HG02981 (cell line): ENCODE results near the gene ARHGEF4.

Experiments used
- ATAC-seq: cut with Tn5 transposase; IDR thresholded peaks from one replicate; pipeline ENCODE4 v1.9.1; 2021; ENCODE audit warnings: mild to moderate bottlenecking, moderate library complexity; ENCODE audit not compliant: unreplicated experiment

The ARHGEF4 gene

DNA sequence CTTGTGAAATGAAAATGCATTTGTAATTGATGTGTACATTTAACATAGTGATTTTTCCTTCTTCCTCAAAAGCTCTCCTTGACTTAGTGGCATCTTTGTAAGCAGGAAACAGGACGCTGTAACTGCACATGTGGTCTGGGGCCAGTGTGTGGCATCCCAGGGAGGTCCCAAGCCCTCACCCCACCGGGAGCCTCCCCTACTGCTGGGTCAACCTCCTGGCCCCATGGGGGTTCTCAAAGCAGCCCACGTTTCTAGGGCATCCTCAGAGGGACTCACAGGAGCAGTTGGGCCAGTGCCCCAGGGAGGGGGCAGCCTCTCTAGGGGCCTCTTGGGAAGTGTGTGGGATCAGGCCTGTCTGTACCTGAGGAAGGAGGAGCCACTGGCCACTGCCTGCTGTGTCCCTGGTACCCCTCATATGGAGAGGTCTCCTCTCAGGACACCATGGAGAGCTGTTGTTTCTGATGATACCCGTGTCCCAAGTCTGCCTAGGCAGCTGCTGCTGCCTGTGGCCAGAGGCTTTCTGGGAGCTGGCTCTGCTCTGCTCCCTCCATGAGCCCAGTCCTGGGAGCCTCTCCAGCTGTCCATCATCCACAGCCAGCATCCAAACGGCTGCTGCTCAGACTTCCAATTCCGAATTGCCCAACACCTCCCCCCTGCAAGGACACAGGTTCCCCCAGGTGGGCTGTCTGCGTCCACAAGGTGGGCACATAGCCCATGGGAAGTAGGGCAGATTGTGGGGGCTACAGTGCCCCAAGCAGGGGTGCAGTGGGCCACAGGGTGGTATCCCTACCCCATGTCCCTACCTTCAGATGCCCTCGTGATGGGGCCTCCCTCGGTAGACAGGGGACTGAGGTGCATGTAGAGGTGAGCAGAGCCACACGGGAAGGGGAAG, 13.4 kb downstream of the ARHGEF4 start:
- no peak for ATAC-seq

DNA sequence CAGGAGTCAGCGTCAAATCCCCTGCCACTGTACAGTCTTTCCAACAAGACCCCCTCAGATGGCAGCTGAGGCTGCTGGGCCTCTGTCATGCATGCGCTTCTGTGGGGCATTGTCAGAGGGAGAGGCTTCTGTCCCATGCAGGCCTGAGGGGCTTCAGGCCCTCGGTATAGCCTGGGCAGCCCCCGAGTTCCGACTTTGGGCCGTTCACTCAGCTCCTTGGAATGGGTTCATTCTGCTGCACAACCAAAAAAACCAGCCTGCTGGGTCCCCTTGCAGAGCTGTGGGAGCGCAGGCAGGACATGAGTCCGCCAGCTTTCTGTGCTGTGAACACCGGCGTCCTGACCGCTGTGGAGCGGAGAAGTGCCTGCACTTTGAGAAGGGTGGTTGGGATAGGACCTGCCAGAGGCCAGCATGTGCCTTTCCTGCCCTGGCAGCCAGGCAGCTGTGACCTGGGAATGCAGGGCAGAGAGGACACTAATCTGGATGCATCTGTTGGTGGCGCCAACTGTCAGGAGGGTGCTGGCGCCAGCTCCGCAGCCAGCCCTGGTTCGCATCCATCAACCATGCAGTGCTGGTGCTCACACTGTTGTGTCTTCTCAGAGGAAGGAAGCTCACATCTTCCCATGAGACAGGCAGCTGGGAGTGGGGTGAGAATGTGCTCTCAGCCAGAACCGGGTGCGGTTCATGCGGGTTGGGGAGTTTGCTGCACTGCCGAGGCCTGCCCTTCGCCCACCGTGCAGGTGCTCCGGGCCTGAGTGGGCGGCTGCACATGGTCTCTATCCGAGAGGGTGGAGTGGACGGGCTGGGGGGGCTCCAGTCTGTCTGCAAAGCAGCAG, 14.3 kb downstream of the ARHGEF4 start:
- ATAC-seq: no peak

DNA sequence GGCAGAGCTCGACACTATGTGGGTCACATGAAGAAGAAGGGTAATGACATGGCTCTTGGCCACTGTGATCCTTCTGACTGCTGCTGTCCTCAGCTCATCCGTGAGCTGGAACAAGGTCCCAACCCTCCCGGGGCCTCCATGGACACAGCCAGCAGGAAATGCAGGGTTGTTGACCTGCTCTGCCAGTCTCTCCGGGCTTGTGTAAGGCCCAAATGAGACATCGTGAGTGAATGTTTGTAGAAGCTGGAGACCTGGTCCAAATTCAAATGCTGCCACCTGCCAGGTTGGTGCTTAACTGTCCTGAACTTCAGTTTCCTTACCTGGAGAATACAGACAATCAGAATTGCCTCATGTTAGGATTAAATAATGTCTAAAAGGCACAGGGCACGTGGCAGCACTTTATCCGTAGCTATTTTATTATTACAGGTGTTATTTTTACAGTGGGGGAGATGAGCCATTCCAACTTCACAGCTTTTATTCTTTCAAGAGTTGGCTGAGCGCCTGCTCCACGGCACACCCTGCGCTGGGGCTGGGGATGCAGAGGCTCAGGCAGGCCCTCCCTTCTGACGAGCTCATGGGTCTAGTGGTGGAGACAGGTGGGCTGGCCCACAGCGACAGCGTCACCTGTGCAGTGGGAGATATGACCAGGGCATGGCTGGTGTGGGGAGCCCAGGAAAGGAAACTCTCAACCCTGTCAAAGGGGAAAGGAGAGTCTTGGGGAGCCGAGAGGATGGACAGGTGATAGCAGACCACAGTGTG, 15.1 kb downstream of the ARHGEF4 start:
- no peak for ATAC-seq

DNA sequence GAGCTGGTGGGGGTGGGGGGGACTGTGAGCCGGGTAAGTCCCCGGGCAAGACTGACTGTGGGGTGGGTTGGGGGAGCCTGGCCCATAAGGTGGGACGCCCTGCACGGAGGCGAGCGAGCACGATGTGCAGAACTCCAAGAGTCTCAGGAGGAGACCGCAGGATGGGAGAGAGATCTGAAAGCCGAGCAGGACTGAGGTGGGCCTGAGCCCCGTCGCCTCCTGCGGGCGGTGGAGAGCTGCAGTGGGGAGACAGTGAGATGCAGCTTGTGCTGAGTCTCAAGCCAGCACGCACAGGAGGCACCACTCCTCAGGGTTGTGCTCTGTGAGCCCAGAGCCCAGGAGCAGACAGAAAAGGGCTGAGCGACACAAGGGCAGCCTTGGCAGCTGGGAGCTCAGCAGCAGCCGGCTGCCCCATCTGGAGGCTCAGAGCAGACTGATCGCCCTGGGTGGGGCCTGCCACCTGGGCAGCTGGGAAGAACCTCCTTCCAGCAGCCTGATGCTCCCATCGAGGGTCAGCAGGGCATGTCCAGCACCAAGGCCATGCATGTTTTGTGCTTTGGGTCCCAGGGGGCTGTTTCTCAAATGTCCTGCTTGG, 15.9 kb downstream of the ARHGEF4 start:
- no peak for ATAC-seq

DNA sequence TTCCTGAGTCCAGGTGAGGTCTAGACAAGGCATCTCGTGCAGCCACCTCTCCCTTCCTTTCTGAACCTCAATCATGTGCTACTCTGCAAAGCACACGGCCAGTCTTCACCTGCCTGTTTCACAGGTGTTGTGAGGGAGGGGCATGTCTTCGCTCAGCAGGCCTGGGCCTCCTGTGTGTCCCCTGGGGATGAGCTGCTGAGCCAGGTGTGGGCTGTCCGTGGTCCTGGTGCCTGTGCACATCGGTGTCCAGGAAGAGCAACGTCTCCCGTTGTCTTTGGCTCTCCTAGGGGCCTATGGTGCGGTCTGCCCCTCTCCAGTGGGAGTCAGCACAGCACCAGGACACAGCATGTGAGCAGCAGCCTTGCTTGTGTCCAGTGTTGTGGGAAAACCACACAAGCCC, 16.7 kb downstream of the ARHGEF4 start:
- no peak for ATAC-seq

DNA sequence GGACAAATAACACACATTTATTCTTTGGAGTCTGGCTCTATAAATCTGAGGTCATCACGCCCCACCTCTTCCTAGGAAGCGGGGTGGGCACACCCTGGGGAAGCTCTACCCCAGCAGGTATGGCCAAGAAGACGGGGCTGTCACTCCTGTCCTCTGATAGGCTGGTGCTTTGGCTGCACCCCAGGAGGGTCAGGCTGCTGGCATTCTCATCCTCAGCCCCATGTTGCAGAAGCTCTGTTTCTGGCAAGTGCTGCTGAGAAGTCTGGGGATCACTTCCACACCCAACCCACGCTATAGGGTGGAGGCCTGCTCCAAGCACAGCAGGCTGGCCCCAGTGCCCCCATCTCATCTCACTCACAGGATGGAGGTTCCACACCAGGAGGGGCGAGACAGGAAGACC, 17.6 kb downstream of the ARHGEF4 start:
- no peak for ATAC-seq

DNA sequence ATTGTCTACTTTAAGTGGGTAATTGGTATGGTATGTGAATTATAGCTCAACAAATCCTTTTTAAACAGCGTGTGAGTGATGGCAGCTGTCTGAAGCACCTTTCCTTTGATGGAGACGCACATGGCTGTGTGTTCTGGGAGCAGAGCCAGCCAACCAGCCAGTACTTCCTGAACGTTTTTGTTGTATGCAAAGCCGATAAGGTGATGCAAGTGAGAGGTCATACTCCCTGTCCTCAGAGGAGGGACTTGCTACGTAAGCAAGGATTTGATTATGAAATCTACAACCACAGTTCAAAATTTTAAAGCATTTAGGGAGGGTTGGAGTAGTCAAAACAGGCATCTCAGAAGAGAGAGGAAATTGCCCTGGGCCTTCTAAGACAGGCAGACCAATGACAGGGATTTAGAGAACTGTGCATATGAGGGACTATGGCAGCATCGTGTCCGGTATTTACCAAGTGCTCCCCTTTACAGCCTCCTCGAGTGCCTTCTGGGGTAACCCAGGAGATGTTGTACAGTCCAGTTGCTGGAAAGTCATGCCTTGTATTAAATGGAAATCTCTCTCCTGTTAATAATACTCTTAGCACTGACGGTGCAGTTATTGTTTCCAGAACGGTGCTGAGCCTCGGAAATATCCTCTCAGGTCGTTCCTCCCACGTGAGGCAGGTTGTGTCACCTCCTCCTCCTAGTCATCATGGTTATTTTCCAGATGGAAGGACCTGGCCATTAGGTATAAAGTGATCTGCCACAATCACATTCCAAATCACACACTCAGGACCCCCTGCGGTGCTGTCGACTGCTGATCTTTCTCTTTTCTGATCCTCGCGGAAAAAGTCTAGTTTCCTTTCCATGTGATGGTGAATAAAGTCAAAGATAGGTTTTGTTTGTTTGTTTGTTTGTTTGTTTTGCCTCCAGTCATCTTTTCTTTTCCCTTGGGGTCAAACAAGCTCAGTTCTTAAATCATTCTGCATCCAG, 28.4 kb downstream of the ARHGEF4 start:
- no peak for ATAC-seq

DNA sequence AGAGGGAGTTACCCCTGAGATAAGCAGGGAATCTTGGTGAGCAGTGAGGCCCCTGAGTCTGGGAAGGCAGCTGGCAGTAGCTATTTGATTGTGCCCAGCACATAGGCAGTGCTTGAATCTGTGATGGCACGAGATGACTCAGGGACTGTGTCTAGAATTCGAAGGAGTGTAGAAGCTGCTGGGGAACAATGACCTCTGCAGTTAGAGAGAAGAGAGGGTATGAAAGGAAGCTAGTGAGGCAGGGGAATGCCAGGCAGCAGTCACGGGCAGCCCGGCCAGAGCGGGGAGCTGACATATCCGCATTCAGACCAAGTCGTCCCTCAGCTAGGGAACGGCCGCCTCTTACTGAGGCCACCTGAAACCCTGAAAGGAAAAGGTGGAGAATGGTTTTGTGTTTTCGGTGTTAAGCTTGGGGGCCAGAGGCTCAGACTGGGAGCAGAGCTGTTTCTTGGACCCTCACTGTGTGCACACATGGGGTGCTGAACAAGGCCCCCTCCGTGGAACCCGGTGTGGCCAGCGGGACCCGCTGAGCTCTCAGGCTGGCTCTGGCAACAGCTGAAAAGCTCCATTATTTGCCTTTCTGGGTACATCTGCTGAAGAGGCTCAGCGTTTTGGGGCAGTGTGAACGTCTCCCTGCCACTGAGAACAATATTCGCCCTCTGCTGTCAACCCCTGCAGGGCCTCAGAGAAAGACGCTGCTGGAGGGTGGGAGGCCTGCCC, 32.9 kb downstream of the ARHGEF4 start:
- no peak for ATAC-seq

DNA sequence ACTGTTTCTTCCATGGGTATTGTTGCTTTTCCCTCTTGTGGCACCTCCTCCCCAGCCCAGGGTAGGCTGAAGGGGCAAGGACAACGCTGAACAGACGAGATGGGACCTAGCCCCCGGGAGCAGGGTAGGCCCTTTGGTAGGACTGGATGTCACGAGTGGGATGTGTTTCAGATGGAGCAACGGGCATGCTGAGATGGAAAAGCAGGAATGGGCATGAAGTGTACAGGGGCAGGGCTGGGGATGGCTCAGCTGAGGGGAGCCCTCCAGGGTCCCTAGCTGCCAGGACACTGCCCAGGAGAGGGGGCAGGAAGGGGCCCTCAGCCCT, 33.4 kb downstream of the ARHGEF4 start:
- no peak for ATAC-seq

DNA sequence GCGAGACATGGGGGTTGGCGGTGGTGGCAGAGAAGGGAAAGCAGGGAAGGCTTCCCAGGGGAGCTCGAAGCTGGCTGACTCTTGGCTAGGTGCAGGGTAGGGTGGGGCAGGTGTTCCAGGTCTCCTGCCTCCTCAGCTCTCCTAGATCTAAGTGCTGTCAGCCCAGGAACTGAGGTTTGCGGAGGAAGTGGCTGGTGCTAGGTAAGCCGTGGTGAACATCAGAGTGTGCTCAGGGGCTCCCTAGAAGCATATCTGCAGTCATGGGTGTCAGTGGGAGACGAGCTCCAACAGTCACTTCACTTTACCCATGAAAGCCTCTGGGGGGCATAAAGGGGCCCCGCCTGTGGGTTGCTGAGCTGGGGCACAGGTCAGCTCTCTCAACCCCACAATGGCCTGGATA, 34.1 kb downstream of the ARHGEF4 start:
- no peak for ATAC-seq

DNA sequence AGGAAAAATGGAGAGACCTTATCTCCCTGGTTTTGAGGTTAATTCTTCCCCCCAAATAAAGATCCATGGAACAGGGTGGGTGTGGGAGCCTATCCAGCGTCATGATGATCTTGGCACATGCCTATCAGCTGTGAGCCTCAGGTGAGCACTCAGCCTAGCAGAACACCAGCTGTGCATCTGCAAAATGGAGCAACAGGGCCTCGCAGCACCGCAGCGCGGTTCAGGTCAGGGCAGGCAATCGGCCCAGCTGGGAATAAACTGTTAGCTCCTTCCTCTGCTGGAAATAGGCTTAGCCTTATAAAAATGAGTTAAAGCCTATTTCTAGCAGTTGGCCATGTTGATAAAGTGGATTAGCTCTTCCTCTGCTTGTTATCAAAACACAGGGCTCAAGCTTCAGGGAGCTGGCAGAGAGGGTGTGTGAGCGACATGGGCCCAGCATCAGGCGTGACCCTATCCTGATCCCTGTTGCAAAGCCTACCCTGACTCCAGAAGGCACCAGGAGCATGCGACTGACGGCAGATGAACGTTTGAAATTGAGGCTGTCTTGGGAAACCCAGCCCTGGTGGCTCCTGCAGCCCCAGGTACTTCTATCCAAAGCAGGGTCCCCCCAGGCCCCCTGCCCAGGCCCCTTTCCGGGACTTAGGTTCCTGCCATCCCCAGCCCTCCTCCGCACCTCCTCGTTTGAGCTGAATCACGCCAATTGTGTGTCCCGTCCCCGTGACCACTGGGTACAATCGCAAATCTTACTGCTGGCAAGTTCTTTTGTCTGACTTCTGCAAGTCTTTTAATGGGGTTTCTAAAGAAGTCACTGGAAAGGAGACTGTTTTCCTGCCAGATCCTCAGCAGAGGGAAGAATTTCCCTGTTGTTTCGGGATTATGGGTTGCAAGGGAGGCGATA, 35.4 kb downstream of the ARHGEF4 start:
- ATAC-seq: no peak

DNA sequence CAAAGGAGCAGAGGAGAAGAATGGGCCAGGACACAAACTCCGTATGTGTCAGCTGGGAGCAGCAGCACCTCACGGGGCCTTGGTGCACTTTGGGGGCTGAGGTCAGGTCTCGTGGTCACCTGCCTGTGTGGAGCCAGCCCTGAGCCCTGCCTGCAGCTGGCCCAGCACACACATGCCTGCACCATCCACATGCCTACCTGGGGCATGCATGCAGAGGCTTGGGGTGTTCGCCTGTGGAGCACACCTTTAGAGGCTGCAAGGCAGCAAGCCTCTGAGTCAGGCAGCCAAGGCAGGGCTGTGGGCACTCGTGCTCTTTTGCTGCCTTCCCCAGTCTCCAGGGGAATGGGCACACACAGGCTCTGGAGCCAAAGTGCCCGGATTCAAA, 36.0 kb downstream of the ARHGEF4 start:
- no peak for ATAC-seq

DNA sequence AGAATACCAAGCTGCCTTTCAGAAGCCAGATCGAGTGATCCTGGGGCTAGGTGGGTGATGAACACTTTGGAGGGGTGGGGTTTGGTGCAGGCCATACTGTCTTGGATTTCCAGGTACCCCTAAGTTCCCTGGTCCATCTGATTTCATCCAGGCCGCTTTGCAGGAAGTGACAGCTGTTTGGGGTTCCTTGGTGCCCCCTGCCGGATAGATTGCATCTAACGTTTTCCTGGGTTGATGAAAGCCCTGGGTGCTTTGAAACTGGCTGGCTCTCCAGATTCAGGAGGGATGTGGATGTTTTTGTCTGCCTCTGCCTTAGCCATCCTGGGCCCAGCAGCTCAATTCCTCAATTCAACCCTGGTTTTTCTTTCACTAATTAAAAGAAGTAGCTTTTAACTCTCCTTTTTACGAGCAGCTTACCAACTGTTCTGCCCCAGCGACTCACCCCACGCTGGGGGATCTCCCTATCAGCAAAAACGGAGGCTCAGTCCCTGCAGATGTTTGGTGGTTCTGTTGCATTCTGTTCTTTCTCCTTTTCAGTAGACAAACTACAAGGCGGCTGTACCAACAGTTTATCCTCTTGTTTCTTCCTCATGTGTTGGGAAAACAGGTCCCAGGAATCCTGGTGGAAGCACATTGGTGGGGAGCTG, 37.1 kb downstream of the ARHGEF4 start:
- ATAC-seq: peak; percentile 83

DNA sequence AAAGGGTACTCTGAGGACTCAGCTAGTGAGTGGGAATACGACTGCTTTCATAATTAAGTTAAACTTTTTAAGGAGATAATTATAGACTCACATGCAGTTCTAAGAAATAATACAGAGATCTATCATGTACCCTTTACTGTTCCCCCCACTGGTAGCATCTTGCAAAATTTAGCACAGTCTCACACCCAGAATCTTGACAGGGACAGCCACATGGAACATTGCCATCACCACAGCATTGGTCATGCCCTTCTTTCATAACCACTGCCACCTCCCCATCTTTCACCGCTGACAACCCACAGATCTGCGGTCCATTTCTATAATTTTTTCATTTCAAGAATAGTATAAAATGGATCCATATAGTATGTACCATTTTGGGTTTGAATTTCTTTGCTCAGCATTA, 37.8 kb downstream of the ARHGEF4 start:
- ATAC-seq: no peak

DNA sequence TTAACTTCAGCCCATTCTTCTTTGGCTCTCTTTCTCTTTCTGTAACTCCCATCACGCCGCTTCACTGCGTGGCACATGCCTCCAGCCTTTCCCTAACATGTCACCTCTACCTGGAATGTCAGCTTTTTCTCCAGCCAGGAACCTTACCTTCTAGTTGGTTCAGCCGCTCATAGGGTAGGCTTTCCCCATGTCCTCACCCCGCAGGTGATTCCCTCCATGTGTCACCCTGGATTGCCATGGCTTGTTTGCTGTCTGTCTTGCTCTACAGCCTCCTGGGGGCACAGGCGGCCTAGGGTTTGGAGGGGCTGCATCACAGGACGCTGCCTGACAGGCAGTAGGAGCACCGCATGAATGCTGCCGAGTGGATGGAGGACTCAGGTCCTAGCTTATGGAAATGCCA, 39.2 kb downstream of the ARHGEF4 start:
- no peak for ATAC-seq

DNA sequence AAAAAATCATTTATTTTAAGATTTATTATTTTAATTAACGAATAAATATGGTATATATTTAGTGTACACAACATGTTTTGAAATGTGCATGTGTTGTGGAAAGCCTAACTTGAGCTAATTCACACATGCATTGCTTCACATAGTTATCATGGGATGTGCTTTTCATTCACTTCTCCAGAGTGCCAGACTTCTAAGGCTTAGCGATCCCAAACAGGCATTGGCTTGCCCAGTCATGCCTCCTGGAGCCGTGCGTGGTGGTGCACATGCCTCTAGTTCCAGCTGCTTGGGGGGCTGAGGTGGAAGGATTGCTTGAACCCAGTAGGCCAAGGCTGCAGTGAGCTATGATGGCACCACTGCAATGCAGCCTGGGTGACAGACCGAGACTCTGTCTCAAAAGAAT, 40.5 kb downstream of the ARHGEF4 start:
- no peak for ATAC-seq

DNA sequence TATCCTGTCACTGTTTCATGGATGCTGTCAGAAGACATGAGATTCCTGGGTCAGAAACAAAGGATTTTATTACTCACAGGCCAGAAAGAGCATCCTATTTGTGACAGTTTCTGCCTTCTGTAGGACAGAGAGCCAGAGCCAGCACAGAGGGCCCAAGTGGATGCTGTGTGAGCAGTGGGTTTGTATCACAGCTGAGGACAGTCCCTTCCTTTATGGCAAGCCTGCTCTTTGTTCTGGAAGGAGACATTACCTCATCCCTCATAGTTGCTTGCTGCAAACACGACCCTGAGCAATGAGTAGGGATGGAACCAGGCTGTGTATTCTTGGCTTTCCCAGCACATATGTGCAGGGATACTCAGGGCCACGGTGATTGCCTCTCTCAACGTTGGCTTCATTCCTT, 41.6 kb downstream of the ARHGEF4 start:
- no peak for ATAC-seq

DNA sequence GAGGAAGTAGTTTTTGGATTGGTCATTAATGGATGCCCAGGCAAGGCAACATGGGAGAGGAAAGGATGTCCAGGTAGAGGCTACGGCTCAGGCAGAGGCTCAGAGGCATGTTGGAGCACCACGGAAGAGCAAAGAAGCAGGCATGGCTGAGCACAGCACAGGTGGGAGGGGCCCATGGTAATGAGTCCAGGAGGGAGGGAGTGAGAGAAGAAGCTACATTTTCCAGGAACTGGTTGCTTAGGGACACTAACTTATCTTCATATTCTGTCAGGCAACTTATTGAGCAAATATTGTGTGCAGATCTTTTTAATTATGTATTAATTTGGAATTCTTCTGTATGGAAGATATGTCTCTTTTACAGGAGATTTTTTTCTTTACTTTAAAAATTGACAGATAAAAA, 42.2 kb downstream of the ARHGEF4 start:
- no peak for ATAC-seq
